Superior temporal gyrus (tissue), 1 donor: ENCODE results near the gene VASP.

Experiments used
- DNase-seq: peaks from one replicate; pipeline ENCODE4 v3.0.0-alpha.2; 2016; ENCODE audit errors: extremely low spot score

Gene VASP

DNA sequence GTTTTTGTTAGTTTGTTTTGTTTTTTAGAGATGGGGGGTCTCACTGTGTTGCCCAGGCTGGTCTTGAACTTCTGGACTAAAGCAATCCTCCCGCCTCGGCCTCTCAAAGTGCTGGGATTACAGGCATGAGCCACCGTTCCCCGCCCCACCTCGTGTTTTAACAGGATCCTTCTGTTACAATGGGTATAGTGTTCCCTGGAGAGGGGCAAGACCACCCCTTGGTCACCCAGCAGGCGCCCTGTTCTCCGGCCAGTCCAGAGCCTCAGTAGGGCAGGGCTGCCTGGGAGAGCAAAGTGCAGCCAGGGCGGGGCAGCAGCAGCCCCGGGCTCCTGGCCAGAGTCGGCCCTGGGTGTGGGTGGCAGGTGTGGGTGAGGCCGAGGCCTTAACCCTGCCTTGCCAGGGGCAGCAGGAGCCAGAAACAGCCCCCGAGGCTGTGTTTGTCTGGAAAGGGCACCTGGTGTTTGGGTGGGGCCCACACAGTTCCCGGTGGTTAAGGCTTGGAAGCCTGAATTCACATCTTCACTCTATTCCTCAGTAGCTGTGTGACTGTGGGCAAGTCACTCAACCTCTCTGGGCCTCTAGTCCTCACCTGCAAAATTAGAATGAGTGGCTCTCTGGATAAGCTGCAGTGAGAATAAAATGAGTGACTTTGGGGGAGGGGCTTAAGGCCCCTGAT lies 7.2 kb downstream of the VASP start:
- no peak for DNase-seq

DNA sequence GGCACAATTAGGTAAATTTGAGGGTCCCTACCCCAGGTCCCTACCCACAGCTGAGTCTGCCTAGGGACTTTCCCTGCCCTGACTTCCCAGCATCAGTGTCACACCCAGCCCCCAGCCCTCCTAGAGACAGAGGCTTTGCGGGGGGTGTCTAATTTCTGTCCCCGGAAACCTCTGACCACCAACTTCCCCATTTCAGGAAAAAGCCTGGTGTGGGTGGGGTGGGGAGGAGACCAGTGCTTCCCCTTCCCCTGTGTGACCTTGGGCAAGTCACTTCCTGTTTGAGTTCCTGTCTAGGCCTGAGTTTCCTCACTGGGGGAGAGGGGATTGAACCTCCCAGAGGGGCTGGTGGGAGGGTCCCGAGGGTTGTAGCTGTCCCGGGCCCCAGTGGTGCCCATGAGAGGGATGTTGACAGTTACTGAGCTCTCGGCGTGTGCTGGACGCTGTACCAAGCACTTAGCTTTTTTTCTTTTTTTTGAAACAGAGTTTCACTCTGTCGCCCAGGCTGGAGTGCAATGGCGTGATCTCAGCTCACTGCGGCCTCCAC lies 7.9 kb downstream of the VASP start:
- no peak for DNase-seq

DNA sequence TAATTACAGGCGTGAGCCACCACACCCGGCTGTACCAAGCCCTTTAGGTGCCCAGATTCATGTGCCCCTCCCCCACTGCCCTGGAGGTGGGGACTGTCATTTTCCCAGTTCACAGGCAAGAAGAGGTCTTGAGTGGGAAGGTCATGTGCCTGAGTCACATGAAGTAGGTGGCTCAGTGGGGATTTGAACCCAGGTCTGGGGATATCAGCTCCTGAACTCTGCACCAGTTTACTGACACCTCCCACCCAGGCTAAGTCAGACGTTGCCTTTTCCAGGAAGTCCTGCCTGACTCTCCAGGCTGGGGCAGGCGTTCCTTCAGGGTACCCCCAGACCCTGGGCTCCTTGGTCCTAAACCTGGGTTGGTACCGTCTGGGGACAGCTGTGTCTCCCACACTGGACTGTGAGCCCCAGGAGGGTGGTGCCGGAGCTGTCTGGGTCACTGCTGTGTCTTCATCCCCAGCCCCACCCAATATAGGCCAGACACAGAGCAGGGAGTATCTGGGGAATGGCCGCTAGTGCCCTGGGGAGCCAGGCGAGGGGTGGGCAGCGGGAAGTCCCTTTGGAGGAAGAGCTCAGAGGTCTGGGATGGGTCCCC lies 8.6 kb downstream of the VASP start:
- no peak for DNase-seq

DNA sequence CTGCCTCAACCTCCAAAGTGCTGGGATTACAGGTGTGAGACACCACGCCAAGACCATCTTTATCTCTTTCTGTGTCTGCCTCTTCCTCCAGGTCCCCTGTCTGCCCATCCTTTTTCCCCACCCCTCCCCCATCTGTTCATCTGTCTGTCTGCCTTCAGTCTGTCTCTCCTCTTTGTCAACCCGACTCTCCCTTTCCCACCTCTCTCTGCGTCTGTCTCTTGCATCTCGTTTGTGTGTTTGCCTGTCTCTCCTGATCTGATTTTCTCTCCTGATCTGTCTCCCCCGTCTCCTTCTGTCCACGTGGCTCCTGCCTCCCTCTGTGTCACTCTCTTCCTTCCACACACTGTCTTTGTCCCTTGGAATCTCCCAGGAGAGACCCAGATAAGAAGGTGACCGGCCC lies 10.0 kb downstream of the VASP start:
- no peak for DNase-seq

DNA sequence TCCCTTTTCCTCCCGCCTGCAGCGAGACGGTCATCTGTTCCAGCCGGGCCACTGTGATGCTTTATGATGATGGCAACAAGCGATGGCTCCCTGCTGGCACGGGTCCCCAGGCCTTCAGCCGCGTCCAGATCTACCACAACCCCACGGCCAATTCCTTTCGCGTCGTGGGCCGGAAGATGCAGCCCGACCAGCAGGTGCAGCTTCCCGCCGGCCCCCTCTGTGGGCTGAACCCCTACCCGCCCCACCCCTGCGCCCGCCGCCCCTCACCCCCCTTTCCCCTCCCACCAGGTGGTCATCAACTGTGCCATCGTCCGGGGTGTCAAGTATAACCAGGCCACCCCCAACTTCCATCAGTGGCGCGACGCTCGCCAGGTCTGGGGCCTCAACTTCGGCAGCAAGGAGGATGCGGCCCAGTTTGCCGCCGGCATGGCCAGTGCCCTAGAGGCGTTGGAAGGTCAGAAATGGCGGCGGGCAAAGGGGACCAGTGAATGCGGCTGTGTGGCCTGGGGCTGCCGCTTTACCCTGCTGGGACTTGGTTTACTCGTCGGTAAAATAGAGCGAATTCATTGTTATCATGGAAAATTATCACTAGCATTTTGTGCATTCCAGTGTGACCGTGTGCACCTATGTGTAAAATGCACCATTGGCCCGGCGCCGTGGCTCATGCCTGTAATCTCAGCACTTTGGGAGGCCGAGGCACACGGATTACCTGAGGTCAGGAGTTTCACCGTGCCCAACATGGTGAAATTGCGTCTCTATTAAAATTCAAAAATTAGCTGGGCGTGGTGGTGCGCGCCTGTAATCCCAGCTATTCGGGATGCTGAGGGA lies 10.6 kb downstream of the VASP start:
- no peak for DNase-seq

DNA sequence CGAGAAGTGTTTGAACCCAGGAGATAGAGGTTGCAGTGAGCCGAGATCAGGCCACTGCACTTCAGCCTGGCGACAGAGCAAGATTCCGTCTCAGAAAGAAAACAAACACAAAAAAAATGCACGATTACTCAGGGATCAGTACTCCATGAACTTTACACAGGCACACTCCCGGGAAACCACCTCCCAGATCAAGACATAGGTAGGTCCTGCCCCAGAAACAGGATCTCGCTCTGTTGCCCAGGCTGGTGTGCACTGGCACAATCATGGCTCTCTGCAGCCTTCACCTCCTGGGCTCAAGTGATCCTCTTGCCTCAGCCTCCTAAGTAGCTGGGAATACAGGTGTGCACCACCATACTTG lies 11.2 kb downstream of the VASP start:
- DNase-seq = no peak

DNA sequence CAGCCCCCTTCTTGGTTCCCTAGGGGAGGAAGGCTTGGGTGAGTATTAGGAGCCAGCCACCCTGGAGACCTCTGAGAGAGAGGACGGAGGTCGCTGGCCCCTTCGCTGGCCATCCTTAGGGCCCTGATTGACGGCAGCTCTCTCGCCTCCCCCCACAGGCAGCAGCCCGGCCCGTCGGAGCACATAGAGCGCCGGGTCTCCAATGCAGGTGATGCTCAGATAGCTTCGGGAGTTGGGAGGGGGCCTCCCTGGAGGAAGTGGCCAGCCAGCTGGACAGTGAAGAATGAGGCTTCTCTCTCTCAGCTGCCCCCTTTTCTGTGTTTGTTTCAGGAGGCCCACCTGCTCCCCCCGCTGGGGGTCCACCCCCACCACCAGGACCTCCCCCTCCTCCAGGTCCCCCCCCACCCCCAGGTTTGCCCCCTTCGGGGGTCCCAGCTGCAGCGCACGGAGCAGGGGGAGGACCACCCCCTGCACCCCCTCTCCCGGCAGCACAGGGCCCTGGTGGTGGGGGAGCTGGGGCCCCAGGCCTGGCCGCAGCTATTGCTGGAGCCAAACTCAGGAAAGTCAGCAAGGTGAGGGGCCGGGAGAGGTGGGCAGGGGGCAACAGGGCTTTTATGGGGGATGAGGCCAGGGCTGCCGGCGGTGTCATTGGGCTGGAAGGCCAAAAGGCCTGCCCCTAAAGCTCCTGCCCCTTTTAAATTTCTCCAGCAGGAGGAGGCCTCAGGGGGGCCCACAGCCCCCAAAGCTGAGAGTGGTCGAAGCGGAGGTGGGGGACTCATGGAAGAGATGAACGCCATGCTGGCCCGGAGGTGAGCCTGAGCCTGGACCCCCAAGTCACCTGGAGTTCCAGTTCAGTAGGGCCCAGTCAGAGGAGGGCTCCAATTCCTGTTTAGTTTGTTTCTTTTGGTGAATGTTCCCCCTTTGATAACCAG lies 15.0 kb downstream of the VASP start:
- no peak for DNase-seq

DNA sequence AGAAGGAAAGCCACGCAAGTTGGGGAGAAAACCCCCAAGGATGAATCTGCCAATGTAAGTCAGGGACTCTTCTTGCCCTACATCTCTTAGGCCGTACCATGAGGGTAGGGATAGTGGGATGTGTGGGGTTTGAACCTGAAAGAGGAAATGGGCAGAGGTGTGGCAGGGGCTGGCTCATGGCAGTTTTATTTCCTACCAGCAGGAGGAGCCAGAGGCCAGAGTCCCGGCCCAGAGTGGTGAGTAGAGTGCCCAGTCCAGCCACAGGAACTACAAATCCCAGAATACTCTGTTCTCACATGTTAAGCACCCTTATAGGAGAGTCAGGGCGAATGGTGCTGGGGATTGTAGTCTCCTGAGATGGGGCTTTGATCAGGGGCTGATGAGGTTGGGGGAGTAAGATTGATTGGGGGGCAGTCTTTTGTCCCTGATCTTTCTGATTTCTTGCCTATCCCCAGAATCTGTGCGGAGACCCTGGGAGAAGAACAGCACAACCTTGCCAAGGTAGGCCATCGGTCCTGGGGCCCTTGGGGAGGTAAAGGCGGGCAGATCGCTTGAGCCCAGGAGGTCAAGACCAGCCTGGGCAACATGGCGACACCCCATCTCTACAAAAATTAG lies 16.5 kb downstream of the VASP start:
- DNase-seq = peak; percentile 93

DNA sequence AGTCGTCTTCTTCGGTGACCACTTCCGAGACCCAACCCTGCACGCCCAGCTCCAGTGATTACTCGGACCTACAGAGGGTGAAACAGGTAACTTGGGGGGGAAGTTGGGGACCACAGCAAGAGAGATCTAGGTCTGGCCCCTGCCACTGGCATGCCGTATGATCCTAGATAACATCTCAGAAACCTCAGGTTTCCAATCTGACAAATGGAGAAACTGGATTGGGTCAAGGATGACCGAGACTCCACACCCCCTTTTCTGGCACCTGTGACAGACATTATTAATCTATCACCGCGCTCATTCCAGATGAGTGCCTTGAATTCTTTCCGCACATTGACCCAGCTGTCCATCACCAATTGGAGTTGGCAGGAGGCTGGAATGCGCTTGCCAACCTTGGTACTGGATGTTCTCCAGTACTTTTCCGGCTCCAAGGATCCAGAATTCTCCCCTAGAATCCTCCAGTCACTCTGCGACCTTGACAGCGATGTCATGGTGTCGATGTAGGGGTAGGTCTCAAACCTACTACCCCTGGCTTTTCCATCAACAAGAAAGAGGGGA lies 17.4 kb downstream of the VASP start:
- peak; percentile 32 for DNase-seq

DNA sequence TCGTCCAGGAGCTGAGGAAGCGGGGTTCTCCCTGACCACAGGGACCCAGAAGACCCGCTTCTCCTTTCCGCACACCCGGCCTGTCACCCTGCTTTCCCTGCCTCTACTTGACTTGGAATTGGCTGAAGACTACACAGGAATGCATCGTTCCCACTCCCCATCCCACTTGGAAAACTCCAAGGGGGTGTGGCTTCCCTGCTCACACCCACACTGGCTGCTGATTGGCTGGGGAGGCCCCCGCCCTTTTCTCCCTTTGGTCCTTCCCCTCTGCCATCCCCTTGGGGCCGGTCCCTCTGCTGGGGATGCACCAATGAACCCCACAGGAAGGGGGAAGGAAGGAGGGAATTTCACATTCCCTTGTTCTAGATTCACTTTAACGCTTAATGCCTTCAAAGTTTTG lies 18.9 kb downstream of the VASP start:
- peak; percentile 78 for DNase-seq

DNA sequence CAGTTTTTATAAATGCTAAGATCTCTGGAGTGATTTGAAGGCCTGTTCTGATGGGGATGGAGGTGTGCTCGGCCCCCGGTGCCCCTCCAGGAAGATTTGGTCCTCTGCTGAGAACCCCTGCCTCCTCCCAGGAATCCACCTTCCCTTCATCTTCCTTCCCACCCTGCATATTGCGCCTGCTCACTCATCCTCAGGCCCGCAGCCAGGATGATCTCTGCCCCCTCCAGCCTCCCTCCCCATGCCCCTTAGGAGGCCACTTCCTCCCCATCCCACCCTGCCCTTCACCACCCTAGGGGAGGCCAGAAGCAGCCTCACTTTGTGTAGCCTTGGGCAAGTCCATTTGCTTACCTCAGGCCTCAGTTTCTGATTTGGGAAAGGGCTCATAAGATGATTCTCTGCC lies 19.7 kb downstream of the VASP start:
- no peak for DNase-seq

DNA sequence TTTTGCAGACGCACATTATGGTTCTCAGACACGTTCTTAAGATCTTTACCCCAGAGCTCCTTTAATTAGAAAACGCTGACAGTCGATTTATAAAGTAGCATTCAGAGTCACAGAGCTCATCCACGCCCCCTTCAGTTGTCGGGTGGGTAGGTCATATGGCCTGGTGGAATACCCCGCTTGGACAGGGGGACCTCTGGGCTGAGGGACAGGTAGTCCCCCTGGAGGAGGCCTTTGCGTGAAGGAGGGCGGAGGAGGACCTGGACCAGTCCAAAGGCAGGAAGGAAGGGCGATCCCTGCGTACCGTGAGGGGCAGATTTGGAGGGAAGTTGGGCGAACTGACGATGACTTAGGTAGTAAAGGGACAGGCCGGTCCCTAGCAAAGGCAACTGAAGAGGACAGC lies 20.5 kb downstream of the VASP start:
- DNase-seq = no peak

DNA sequence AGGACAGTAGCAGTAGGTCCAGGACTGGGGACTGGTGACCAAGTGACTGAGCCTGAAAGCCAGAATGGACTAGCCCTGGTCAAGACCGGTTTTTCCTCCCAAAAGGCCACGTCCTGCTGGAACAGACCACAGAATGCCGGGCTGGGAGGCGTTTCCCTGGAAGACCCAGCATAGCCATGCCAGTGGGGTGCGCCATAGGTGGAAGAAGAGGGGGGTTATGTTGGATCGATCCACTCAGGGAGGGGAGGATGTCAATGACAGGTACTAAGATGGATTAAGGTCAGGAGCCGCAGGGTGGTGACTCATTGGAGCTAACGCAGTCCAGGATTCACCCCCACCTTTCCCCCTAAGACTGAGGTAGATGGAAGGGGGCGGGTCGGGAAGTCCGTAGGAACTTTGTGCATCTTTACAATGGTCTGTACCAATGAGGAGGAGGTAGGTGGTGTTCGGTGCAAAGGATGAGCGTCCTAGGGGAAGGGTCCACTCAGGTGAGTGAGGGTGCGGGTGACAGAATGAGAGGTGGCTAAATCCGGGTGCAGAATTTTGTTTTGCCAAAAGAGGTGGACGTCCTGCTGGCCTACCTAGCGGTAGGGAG lies 21.0 kb downstream of the VASP start:
- DNase-seq = no peak

DNA sequence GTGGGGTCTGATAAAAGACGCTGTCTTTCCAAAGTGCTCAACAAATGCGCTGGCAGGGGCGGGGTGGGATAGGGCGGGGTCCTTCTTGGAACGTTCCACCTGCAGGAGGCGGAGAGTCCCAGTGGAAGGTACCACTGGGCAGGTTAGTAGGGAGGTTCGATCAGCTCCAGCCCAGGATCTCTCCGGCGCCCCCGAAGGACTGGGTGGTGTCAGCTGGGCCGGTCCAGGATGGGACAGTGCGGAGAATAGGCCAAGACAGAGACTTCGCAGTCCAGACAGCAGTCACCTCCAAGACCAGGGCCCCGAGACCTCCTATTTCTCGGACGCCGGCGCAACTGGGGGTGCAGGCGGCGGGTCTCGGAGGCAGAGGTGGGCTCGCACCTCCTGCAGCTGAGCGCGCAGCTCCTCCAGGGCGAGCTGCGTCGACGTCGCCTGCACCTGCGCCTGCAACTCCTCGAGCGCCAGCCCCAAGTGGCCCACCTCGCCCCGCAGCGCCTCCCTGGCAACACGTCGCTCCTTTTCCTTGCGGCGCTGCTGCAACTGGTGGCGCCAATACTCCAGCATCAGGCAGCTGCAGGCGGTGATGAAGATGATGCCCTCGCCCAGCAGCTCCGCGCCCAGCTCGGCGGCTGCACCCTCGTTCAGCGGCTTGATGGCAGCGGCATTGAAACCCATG lies 21.6 kb downstream of the VASP start:
- peak; percentile 44 for DNase-seq

DNA sequence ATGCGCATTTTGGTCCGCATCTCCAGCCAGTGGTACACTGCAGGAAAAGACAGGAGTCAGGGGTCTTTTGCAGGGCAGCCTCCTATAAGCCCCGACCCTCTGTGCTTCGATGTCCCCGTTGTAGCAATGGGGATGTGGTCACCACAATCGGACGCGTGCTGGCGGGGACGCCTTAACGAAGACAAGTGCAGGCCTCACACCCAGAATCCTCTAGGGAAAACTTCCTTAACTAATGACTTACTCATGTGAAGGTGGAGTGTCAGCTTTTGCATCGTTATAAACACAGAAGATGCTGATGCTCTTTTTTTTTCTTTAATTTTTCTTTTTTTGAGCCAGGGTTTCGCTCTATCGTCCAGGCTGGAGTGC lies 22.1 kb downstream of the VASP start:
- DNase-seq = no peak

DNA sequence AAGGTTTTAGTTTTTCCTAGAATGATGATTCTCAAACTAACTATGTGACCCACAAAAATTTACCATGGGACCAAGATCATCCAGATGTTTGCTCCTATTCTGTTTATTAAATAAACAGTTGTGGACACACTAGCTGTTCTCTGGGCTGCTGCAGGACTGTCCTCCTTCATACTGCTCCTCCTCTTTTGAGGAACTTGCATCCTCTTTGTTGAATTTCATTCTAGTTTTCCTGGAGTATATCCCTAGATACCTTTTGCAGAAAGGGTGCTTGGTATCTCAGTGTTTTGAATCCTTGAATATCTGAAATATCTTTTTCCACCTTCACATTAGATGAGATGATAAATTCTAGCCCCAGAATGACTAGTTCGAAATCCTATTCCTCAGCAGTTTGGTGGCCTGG lies 24.1 kb downstream of the VASP start:
- DNase-seq = no peak

DNA sequence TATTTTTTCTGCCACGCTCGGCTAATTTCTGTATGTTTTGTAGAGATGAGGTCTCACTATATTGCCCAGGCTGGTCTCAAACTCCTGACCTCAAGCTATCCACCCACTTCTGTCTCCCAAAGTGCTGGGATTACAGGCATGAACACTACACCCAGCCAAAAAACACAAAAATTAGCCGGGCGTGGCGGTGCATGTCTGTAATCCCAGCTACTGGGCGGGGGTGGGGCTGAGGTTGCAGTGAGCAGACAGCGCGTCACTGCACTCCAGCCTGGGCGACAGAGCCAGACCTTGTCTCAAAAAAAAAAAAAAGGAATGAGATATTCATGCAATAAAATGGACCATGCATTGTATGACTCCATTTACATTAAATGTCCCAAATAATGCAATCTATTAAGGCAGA lies 32.2 kb downstream of the VASP start:
- no peak for DNase-seq

DNA sequence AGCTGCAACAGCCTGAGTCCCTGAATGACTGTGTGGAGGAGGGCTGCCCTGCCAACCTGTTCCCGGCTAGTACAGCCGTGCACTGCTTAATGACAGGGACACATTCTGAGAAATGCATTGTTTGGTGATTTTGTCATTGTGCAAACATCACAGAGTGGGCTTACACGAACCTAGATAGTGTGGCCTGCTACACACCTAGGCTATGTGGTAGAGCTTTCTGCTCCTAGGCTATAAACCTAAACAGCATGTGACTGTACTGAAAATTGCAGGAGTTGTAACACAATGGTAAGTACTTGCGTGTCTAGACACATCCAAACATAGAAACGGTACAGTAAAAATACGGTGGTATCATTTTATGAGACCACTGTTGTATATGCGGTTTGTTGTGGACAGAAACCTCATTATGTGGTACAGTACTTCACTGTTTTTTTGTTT lies 35.0 kb downstream of the VASP start:
- no peak for DNase-seq

DNA sequence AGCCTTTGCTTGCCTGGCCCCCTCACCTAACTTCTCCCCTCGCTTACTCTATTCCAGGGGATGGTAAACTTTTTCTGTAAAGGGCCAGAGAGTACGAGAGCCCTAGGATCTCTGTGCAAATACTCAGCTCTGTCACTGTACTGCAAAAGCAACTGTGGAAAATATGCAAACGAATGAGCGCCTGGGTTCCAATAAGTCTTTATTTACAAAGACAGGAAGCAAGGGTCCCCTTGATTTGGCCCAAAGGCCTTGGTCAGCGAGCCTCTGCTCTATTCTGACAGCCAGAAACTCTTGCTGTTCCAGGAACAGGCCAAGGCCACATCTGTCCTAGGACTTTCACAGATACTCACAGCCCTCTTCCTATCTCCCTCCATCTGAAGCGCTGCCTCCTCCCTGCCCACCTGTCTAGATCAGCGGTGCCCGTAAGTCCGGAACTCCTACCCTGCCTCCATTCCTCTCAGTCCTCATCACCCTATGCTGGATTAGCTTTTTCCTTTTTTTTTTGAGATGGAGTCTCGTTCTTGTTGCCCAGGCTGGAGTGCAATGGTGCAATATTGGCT lies 40.0 kb downstream of the VASP start:
- DNase-seq = no peak
